NCI-H510A (cell line): ENCODE data around the gene PAPSS2.
A peak's percentile ranks its signal among the peaks of the same experiment; 100 is the strongest.
"Not testable (repeated sequence)": the region's sequence is repeated elsewhere in the genome, so short reads cannot be mapped to it uniquely, and the experiment has no call there.

Source experiments
- DNase-seq: peaks from one replicate; lab custom pipeline; 2025; lab: John Stamatoyannopoulos, UW

PAPSS2 gene

GRCh38 chr10:87659571-87660483 is at the start of gene PAPSS2:
Gene PAPSS2, plus strand, starts transcription at chr10:87659878. Its CDS starts 104 bp downstream, at chr10:87659982.
- peak; percentile 21 for DNase-seq

DNA sequence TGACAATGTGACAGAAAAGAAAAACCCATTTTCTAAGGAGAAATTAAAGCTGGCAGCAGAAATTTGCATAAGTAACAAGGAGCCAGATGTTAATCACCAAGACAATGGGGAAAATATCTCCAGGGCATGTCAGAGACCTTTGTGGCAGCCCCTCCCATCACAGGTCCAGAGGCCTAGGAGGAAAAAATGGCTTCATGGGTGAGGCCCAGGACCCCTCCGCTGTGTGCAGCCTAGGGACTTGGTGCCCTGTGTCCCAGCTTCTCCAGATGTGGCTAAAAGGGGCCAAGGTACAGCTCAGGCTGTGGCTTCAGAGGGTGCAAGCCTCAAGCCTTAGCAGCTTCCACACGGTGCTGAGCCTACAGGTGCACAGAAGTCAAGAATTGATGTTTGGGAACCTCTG is 48.3 kb upstream of the PAPSS2 start:
- not testable (repeated sequence) for DNase-seq

- no peak for DNase-seq
Measured at GRCh38 chr10:87612115-87612514, 47.6 kb upstream of the PAPSS2 start.

- DNase-seq, result no peak
Measured at GRCh38 chr10:87613751-87614150, 45.9 kb upstream of the PAPSS2 start.

- no peak for DNase-seq
Measured at GRCh38 chr10:87615856-87616255, 43.8 kb upstream of the PAPSS2 start.

- DNase-seq, result no peak
Measured at GRCh38 chr10:87617503-87617902, 42.2 kb upstream of the PAPSS2 start.

DNA sequence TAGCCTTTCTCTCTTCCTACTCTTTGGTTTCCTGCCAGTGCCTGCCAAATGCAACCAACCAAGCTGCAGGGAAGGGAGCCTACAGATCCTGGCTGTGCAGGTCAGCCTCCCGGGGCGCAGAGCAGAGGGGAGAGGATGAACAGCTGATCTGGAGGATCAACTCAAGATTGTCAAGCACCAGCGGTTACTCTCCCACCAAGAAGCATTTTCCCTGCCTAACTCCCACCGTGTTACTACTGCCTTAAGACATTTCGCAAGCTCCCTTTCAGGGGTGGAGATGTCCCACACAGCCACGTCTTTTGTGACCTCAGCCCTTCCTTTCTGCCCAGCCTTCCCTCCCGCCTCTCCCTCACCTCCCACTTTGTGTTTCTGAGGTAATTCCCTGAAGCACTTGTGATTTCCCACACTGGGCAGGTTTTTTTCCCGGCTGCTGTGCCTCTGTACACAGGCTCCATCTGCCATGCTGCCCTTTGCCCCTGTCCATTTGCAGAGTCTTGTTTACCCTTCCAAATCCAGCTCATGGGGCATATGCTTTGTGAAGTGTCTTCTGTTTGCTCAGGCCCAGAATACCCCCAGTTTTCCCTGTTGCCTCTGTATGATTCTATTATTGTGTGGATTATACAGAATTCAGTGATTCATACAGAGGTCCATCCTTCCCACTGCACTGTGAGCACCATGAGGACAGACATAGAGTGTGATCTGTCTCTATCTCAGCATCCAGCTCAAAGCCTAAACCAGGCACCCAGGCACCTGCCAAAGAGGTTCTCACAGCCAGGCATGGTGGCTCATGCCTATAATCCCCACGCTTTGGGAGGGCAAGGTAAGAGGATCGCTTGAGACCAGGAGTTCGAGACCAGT is 40.9 kb upstream of the PAPSS2 start:
- no peak for DNase-seq

GRCh38 chr10:87619705-87620104 is 40.0 kb upstream of the PAPSS2 start:
- DNase-seq, result no peak

GRCh38 chr10:87621440-87621839 is 38.2 kb upstream of the PAPSS2 start:
- not testable (repeated sequence) for DNase-seq

GRCh38 chr10:87622314-87623004 is 37.2 kb upstream of the PAPSS2 start:
- DNase-seq, result no peak

DNA sequence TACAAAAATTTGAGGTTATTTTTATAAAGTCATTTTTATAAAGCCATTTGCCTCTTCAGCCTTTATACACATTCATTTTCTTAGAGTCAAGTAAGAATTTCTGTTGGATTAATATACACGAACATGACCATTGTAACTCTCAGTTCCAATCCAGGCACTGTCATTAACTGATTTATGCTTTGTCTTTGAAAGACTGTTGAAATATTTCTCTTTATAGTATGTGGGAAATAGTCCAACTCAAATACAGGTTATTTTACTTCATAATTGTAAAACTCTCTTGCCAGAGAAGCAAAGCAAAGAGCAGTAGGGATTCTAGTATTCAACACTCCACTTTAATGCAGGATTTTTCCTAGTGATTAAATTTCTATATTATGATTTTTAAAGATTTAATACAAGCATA is 36.5 kb upstream of the PAPSS2 start:
- DNase-seq, result no peak

DNA sequence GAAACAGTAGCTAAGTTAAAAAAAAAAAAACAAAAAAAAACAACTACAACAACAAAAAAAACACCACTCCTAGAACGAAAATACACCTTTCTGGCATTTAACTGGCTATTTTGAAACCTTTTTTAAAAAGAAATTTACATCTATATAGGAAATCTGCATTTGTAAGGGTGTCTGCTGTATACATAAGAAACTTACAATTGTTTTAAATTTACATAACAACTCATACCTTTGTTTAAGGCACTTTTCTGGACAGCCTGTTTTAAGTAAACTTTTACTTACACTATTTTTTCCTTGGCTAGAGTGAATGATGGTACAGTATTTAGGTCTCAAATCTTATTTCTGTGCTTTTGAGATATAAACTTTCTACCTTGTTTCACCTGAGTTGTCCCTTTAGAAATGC is 34.0 kb upstream of the PAPSS2 start:
- no peak for DNase-seq

DNA sequence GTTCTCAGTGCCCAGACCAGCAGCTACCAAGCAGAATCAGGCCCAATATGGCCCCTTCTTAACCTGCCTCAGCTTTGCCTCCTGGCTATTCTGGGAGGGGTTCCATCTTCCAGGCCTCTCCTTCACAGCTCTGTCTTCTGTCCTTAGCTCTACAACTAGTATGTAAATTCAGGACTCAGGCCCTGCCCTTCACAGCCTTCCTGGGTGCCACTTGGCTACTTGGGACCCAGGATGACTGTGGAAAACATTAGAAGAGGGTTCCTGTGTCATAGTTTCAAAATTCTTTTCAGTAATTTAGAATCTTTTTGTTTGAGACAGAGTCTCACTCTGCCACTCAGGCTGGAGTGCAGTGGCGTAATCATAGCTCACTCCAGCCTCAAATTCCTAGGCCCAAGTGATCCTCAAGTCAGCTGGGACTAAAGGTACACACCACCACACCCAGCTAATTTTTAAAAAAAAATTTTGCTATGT is 33.2 kb upstream of the PAPSS2 start:
- DNase-seq, result no peak

DNA sequence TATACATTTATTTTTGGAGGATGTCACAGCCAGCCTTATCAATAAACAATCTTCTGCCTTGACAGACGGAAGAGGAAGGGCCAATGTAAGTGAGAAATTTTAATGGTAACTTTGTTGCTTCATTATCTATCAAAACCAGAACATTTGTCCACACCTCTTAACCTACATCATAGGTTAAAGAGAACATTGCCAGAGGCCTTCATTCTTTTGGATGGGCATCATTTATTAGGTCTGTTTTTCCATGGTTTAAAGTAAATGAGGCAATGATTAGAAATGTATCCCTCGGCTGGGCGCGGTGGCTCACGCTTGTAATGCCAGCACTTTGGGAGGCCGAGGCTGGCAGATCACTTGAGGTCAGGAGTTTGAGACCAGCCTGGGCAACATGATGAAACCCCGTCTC is 29.5 kb upstream of the PAPSS2 start:
- DNase-seq, result no peak

GRCh38 chr10:87632454-87632853 is 27.2 kb upstream of the PAPSS2 start:
- DNase-seq, result no peak

DNA sequence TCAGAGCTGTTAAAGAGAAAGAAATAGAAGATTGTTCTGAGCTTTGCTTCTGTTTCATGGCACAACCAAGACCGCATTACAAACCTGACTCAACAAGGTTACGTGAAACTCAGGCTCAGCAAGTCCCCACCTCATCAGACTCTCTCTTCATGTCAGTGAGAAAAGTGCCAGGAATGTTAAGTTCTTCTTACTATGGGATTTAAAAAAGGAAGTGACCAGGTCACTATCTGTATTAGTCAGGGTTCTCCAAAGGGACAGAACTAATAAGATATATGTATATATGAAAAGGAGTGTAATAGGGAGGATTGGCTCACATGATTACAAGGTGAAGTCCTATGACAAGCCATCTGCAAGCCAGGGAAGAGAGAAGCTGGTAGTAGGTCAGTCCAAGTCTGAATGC is 25.4 kb upstream of the PAPSS2 start:
- DNase-seq, result no peak

DNA sequence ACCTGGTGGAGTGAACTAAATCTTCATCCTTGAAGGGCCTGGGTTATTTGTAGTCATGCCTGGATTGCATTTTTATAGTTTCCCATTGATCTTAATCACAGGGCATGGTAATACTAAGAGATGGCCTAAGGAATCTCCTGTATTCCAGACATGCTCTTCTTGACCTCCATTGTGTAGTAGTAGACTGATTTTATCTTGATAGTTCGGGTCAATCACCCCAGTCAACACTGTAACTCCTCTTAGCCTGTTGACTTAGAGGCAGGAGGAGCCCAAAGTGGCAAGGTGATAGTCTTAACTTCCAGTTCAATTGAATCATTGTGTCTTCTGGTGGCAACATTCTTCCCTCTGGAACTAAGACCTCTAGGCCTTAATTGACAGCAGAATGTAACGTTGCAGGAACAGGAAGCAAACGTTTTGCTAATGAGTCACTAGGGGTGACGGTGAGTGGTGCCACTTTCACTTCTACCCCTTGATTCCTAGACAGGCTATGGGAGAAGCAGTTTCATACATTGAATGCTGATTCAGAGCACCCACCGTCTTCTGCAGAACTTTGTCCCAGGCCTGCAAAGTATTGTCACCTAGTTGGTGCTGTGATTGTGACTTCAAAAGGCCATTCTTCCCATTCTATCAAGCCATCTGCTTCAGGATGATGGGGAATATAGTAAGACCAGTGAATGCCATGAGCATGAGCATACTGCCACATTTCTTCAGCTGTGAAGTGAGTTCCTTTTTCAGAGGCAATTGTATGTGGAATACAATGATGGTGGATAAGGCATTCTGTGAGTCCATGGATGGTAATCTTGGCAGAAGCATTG is 24.0 kb upstream of the PAPSS2 start:
- DNase-seq, result no peak

GRCh38 chr10:87636313-87636915 is 23.3 kb upstream of the PAPSS2 start:
- DNase-seq, result no peak

- DNase-seq, result no peak
Measured at GRCh38 chr10:87639493-87639892, 20.2 kb upstream of the PAPSS2 start.

GRCh38 chr10:87640043-87640442 is 19.6 kb upstream of the PAPSS2 start:
- DNase-seq, result no peak

DNA sequence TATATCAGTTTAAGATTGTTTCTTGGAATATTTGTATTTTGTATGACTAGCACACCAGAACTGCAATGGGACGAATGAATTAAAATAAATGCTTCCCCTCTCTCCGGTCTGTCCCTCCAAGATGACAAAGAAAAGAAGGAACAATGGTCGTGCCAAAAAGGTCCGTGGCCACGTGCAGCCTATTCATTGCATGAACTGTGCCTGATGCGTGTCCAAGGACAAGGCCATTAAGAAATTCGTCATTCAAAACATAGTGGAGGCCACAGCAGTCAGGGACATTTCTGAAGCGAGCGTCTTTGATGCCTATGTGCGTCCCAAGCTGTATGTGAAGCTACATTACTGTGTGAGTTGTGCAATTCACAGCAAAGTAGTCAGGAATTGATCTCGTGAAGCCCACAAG is 17.2 kb upstream of the PAPSS2 start:
- no peak for DNase-seq
